ENCODE measurements around the gene RPS8.

- no peak for TF ChIP-seq POLR2A (IDR thresholded peaks at IDR 0.05; ENCODE audit: low read depth)
- no peak for TF ChIP-seq CTCF (IDR thresholded peaks at IDR 0.05)
- no peak for TF ChIP-seq POLR2AphosphoS5 (IDR thresholded peaks at IDR 0.05)
- TF ChIP-seq EP300 (IDR thresholded peaks at IDR 0.05), result no peak
Measured at GRCh38 chr1:44828003-44828651, 52.8 kb downstream of the RPS8 start.

Data from esophagus muscularis mucosa (tissue), 4 donors.